Measurements from ENCODE around the gene MACROD1. TPM values are rescaled to one million over a fixed set of nuclear protein-coding genes. Genes with fewer than 3 reads are reported as not detected.

Gene MACROD1
- polyA plus RNA-seq, 1 donor (not counting 4 experiments of a cell fraction or from before 2014, with no cell fraction given), result 4.6 TPM

- DNase-seq (ENCODE audit: low read depth, low spot score), result no peak
- Histone ChIP-seq H3K4me1 (ENCODE audit: control insufficient read depth, extremely low read depth, insufficient read depth, low read length) (no peaks in the 10 kb centered on the region), H3K4me3 (ENCODE audit: control insufficient read depth in 2 of 3, extremely low read depth in 1 of 3, insufficient read depth in 2 of 3, low read depth in 1 of 3, low read length in 3 of 3) (no peak overlapping the region), H3K27me3 (ENCODE audit: control insufficient read depth, extremely low read depth, insufficient read depth, low read length) (no peaks in the 10 kb centered on the region), H3K79me2 (ENCODE audit: control insufficient read depth, insufficient read depth, low read length) (no peaks in the 10 kb centered on the region), H3K27ac (ENCODE audit: control insufficient read depth, insufficient read depth, low read length) (no peak overlapping the region), H3K9me1 (ENCODE audit: control insufficient read depth, extremely low read depth, insufficient read depth, low read length) (no peaks in the 10 kb centered on the region), H3K36me3 (ENCODE audit: control insufficient read depth in 2 of 2, extremely low read depth in 1 of 2, insufficient read depth in 2 of 2, low read length in 2 of 2) (no peaks in the 10 kb centered on the region), H4K20me1 (ENCODE audit: control insufficient read depth, extremely low read depth, insufficient read depth, low read length) (no peaks in the 10 kb centered on the region), H3K4me2 (ENCODE audit: control insufficient read depth, extremely low read depth, insufficient read depth, low read depth, low read length) (no peak overlapping the region), H2AFZ (ENCODE audit: control insufficient read depth, low read length) (no peak overlapping the region), H3K9ac (ENCODE audit: control insufficient read depth, extremely low read depth, insufficient read depth, low read length) (no peak overlapping the region), H3K9me3 (ENCODE audit: control insufficient read depth, low read depth, low read length) (no peaks in the 10 kb centered on the region)
- no peak for TF ChIP-seq EZH2 (IDR thresholded peaks at IDR 0.05; ENCODE audit: low read length)
- TF ChIP-seq, protein P1, sequence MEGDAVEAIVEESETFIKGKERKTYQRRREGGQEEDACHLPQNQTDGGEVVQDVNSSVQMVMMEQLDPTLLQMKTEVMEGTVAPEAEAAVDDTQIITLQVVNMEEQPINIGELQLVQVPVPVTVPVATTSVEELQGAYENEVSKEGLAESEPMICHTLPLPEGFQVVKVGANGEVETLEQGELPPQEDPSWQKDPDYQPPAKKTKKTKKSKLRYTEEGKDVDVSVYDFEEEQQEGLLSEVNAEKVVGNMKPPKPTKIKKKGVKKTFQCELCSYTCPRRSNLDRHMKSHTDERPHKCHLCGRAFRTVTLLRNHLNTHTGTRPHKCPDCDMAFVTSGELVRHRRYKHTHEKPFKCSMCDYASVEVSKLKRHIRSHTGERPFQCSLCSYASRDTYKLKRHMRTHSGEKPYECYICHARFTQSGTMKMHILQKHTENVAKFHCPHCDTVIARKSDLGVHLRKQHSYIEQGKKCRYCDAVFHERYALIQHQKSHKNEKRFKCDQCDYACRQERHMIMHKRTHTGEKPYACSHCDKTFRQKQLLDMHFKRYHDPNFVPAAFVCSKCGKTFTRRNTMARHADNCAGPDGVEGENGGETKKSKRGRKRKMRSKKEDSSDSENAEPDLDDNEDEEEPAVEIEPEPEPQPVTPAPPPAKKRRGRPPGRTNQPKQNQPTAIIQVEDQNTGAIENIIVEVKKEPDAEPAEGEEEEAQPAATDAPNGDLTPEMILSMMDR (optimal IDR thresholded peaks at IDR 0.05 in 1 of 3, IDR thresholded peaks at IDR 0.05 in 1 of 3, conservative IDR thresholded peaks at IDR 0.05 in 1 of 3; ENCODE audit: extremely low read depth in 1 of 3, insufficient read depth in 2 of 3, low read length in 3 of 3), result no peak
- dilution Hi-C loops (cut with MboI; ENCODE audit: extremely low pct_ligation_motif_present, low sequenced_read_pairs), result no loop called here
- no peak for FAIRE-seq
These were observed 55.2 kb downstream of the MACROD1 start for GRCh38 chr11:64110465-64111375.

- Histone ChIP-seq H3K27ac (ENCODE audit: control insufficient read depth, insufficient read depth, low read length) (no peak overlapping the region), H2AFZ (ENCODE audit: control insufficient read depth, low read length) (no peak overlapping the region), H3K9ac (ENCODE audit: control insufficient read depth, extremely low read depth, insufficient read depth, low read length) (no peak overlapping the region), H3K9me3 (ENCODE audit: control insufficient read depth, low read depth, low read length) (no peaks in the 10 kb centered on the region), H3K9me1 (ENCODE audit: control insufficient read depth, extremely low read depth, insufficient read depth, low read length) (no peaks in the 10 kb centered on the region), H3K79me2 (ENCODE audit: control insufficient read depth, insufficient read depth, low read length) (no peaks in the 10 kb centered on the region), H4K20me1 (ENCODE audit: control insufficient read depth, extremely low read depth, insufficient read depth, low read length) (peaks cover 3% of the 10 kb centered on the region), H3K4me3 (ENCODE audit: control insufficient read depth in 2 of 3, extremely low read depth in 1 of 3, insufficient read depth in 2 of 3, low read depth in 1 of 3, low read length in 3 of 3) (no peak overlapping the region), H3K36me3 (ENCODE audit: control insufficient read depth in 2 of 2, extremely low read depth in 1 of 2, insufficient read depth in 2 of 2, low read length in 2 of 2) (no peaks in the 10 kb centered on the region), H3K27me3 (ENCODE audit: control insufficient read depth, extremely low read depth, insufficient read depth, low read length) (no peaks in the 10 kb centered on the region), H3K4me2 (ENCODE audit: control insufficient read depth, extremely low read depth, insufficient read depth, low read depth, low read length) (no peak overlapping the region), H3K4me1 (ENCODE audit: control insufficient read depth, extremely low read depth, insufficient read depth, low read length) (no peaks in the 10 kb centered on the region)
- dilution Hi-C loops (cut with MboI; ENCODE audit: extremely low pct_ligation_motif_present, low sequenced_read_pairs), result no loop called here
- TF ChIP-seq EZH2 (IDR thresholded peaks at IDR 0.05; ENCODE audit: low read length), result no peak
- TF ChIP-seq, protein P1 (optimal IDR thresholded peaks at IDR 0.05 in 1 of 3, IDR thresholded peaks at IDR 0.05 in 1 of 3, conservative IDR thresholded peaks at IDR 0.05 in 1 of 3; ENCODE audit: extremely low read depth in 1 of 3, insufficient read depth in 2 of 3, low read length in 3 of 3), result no peak
- DNase-seq (ENCODE audit: low read depth, low spot score), result no peak
- no peak for FAIRE-seq
These were observed 56.6 kb downstream of the MACROD1 start for GRCh38 chr11:64109332-64109731.

Measured in keratinocyte (primary cell).